Cortex of kidney (tissue), 1 donor: ENCODE results near the gene ZSCAN26.
A peak's percentile ranks its signal among the peaks of the same experiment; 100 is the strongest.

Experiments
- DNase-seq: peaks from one replicate; lab custom pipeline; 2025; lab: John Stamatoyannopoulos, UW

Gene ZSCAN26

GRCh38 chr6:28266962-28267694 is at the start of gene ZSCAN26:
TSS of gene ZSCAN26 (plus strand) at chr6:28267143. CDS start at chr6:28271920, 4,777 bp downstream.
- DNase-seq, result peak; percentile 11

- DNase-seq, result no peak
These were observed 49.1 kb upstream of the ZSCAN26 start for GRCh38 chr6:28217890-28218289.

- DNase-seq, result no peak
These were observed 48.4 kb upstream of the ZSCAN26 start for GRCh38 chr6:28218312-28219248.

- no peak for DNase-seq
These were observed 46.4 kb upstream of the ZSCAN26 start for GRCh38 chr6:28220257-28221133.

- no peak for DNase-seq
These were observed 42.5 kb upstream of the ZSCAN26 start for GRCh38 chr6:28224131-28225055.

- no peak for DNase-seq
These were observed 41.7 kb upstream of the ZSCAN26 start, which contains the start of gene ZSCAN9 for GRCh38 chr6:28225056-28225834. TSS of gene ZSCAN9 (plus strand) at chr6:28225275. CDS start at chr6:28227085, 1,810 bp downstream.

- DNase-seq, result no peak
These were observed 40.5 kb upstream of the ZSCAN26 start for GRCh38 chr6:28226460-28226859.

GRCh38 chr6:28232785-28233184 is 34.2 kb upstream of the ZSCAN26 start:
- DNase-seq, result no peak

GRCh38 chr6:28235912-28236452 is 31.0 kb upstream of the ZSCAN26 start:
- no peak for DNase-seq

- DNase-seq, result no peak
These were observed 27.3 kb upstream of the ZSCAN26 start for GRCh38 chr6:28239636-28240035.

- DNase-seq, result no peak
These were observed 26.5 kb upstream of the ZSCAN26 start for GRCh38 chr6:28240471-28240870.

GRCh38 chr6:28243946-28244345 is 23.0 kb upstream of the ZSCAN26 start:
- no peak for DNase-seq

GRCh38 chr6:28245206-28245941 is 21.6 kb upstream of the ZSCAN26 start:
- no peak for DNase-seq

- no peak for DNase-seq
These were observed 18.0 kb upstream of the ZSCAN26 start for GRCh38 chr6:28248916-28249315.

- DNase-seq, result no peak
These were observed 16.2 kb upstream of the ZSCAN26 start for GRCh38 chr6:28250747-28251146.

- peak; percentile 11 for DNase-seq
These were observed 15.3 kb upstream of the ZSCAN26 start for GRCh38 chr6:28251661-28252008.

- DNase-seq, result no peak
These were observed 14.7 kb upstream of the ZSCAN26 start, which contains the start of gene ZKSCAN4 for GRCh38 chr6:28252009-28252975. TSS of gene ZKSCAN4 (minus strand) at chr6:28252269. CDS start at chr6:28251980, 289 bp downstream.

- no peak for DNase-seq
These were observed 12.8 kb upstream of the ZSCAN26 start for GRCh38 chr6:28254121-28254519.
